Tongue (tissue), 2 donors: ENCODE measurements around the gene TSEN54. TPM values are rescaled to one million over a fixed set of nuclear protein-coding genes. Genes with fewer than 3 reads are reported as not detected.

Source experiments
- DNase-seq: peaks from one replicate; pipeline ENCODE4 v3.0.0-alpha.2; 2015
- total RNA-seq: library from RNA; depleted of rRNA; stranded (reverse); fragments of >200 nt; gene quantifications from one replicate; pipeline ENCODE4 v1.2.3, GENCODE V29; 2014

Gene TSEN54
- total RNA-seq, 1 donor from 2014 or later = 22.9 TPM

DNA sequence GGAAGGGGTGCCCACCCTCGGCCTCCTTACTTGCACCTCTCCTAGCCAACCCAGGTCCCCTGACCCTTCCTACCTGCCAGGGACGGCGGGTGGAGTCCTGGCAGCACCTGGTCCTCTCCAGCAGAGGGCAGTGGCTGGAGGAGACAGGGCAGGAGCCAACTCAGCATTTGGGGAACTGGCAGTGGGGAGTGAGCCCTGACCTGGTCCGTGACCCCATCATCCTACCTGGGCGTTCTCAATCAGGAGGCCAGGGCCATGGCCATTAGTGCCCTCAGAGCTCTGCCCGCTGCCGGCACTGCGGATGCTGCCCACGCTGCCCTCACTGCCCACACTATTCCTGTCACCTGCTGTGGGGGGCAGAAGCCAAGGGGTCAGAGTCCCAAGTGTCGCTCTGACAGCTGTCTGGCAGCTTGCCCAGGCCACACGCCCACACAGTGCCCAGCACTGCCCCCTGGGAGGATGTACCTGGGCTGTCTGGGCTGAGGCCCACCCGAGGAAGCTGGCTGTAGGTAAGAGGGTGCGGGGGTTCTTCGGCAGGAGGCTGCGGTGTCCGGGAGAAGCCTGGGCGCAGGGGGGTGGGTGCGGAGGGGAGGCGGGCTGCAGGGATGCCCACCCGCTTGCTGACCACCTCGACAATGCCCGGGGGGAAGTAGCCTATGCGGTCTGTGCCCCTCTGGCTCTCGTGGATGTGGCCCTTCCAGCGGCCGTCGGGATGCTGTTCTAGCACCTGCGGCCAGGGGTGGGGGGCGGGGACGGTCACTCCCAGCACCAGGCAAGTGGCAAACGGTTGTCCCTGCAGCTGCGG lies 11.8 kb upstream of the TSEN54 start:
- no peak for DNase-seq

DNA sequence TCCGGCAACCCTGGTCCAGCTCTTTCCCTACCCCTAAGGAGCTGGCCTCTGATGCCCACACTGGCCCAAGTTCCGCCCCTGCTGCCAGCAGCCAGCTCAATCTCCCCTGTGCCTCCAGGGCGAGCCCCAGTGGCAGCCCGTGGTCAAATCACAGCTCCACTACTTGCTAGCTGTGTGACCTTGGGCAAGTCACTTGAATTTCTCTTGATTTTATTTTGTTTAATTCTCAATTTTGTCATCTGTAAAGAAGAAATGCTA lies 11.2 kb upstream of the TSEN54 start:
- DNase-seq = no peak

DNA sequence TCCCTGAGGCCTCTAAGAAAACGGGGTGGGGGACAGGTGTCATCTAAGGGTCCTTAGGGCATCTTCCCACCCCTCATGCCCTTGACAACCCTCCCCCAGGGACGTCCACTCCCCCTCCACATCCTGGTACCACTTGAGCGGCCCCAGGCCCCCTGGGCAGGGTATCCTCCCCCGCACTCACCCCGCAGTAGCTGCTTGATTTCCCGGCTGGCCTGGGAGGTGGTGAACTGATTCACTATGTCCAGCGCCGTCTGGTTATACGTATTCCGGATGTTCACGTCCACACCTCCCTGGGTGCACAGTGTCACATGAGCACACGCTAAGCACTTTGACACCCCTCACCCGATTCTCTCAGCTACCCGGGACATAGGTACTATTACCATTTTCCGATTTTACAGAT lies 10.7 kb upstream of the TSEN54 start:
- DNase-seq = no peak

DNA sequence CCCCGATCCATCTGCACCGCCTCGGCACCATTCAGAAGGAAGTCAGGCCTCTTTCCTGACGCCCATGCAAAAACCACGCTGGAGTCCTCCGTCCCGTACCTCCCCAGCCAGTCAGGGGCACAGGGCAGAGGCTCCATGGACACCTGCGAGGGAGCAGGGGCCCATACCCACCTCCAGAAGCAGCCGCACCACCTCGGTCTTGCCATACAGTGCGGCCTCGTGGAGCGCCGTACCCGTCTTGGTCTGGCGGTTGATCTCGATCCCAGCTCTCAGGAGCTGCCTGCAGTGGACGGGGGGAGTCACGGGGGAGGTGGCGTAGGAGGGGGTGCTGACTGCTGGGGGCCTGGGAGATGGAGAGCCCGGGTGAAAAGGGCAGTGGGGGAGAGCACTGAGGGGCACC lies 10.2 kb upstream of the TSEN54 start:
- DNase-seq = no peak

DNA sequence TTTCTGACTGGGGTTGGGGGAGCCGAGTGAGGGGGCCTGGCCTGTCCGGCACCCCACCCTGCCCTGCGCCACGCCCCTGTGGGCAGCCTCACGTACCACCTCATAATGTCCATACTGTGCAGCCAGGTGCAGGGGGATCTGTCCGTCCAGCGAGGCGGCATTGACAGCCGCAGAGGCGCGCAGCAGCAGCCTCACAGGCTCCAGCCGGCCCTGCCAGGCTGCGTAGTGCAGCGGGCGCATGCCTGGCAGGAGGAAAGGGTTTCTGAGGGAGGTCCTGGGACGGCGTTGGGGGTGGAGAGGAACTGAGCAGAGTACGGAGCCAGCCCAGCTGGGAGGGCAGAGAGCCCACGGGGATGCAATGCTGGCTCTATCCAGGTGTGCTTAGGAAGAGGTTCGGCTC lies 9.4 kb upstream of the TSEN54 start:
- DNase-seq = no peak

DNA sequence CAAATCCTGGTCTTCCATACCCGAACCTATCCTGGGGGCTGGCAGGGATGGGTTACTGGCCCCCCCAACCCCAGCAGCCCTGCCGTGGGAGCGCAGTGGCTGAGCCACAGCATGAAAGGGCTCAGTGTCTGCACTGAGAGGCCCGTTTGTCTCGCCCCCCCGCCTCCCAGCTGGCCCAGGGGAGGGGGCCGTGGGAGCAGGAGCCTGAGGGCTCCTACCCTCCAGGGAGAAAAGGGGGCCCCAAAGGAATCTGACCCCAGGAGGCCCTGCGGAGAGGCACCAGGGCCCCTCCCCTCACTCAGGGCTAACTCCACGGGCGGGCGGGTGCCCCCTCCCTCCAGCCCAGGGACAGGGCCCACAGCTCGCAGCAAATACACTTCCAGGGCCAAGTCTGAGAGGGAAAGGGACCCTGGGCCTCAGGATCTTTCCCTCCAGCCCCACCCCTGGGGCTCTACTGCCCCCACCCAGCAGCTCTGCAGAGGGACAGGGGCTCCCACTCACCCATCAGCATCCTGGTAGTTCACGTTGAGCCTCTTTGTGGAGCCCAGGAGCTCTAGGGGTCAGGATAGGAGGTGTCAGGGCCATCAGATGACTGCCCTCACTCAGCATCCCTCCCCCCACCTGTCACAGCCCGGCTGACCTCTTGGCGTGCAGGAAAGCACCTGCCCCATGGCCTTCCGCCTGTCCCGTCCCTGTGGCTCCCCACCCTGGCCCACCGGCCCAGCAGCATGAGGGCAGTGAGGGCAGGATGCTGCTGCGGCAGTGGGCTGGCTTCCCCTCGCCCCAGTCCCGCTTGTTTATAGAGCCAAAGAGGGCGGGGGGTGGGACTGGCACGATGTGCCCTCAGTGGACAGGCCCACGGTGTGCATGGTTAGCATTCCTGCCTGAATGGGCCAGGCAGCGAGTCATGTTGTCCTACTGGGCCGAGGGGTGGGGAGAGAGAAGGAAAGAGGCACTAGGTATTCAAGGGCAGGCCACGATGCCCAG lies 8.3 kb upstream of the TSEN54 start:
- no peak for DNase-seq

DNA sequence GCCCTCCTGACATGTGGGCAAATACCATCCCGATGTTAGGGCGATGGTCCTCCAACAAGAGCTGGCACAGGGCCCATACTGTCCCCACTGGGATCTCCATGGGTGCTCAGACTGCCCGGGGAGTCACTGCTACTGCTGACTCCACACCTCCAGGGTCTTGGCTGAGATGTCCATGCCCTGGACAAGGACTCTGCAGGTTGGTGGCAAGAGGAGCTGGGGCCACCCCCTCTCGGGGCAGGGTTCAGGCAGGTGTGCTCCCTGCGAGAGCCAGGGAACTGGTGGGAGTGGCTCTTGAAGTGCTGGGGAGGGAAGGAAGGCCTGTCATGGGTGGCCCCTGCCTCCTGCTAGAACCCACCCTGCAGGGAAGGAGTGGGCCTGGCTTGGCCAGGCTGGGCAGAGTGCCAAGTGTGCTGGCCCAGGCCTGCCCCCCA lies 7.4 kb upstream of the TSEN54 start:
- DNase-seq = no peak

DNA sequence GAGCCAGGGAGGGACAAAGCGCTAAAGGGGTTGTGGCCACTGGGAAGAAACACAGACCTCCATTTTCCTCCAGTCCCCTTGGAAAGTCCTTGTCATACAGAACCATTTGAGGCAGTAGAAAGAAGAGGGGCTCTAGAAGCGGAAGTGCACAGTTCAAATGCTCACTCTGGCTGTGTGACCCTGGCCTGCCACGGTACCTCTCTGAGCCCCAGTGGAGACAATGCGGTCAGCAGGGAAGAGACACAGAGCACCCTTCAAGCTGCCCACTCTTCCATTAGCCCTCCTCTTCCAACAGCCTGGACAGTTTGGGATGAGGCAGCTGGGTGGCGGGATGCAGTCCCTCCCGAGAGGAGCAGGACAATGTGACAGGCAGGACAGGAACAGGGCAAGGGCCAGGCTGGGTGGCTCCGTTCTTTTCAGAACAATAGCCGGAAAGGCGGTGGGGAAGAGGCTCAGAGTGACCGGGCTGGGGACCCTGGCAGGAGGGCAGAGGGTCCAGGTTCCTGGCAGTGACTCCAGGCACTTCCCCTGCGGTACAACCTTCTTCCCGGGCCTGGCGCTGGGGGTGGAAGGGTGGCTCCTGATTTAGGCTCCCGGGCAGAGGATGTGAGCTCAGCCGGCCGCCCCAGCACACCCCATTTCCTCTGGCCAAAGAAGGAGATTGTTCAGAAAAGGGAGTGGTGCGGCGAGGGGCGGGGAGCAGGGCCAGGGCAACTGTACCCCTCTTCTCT lies 6.6 kb upstream of the TSEN54 start:
- no peak for DNase-seq

DNA sequence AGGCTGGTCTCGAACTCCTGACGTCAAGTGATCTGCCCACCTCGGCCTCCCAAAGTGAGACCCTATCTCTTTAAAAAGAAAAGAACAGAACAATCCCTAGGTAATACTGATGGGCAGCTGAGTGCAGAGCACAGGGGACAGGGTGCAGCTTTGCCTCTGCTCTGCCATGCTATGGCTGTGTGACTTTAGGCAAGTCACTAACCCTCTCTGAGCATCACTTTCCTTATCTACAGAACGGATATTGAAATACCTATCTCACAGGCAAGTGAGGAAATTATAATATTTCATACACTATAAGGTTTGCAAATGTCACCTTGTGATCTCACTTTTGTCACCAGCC lies 5.1 kb upstream of the TSEN54 start:
- no peak for DNase-seq

DNA sequence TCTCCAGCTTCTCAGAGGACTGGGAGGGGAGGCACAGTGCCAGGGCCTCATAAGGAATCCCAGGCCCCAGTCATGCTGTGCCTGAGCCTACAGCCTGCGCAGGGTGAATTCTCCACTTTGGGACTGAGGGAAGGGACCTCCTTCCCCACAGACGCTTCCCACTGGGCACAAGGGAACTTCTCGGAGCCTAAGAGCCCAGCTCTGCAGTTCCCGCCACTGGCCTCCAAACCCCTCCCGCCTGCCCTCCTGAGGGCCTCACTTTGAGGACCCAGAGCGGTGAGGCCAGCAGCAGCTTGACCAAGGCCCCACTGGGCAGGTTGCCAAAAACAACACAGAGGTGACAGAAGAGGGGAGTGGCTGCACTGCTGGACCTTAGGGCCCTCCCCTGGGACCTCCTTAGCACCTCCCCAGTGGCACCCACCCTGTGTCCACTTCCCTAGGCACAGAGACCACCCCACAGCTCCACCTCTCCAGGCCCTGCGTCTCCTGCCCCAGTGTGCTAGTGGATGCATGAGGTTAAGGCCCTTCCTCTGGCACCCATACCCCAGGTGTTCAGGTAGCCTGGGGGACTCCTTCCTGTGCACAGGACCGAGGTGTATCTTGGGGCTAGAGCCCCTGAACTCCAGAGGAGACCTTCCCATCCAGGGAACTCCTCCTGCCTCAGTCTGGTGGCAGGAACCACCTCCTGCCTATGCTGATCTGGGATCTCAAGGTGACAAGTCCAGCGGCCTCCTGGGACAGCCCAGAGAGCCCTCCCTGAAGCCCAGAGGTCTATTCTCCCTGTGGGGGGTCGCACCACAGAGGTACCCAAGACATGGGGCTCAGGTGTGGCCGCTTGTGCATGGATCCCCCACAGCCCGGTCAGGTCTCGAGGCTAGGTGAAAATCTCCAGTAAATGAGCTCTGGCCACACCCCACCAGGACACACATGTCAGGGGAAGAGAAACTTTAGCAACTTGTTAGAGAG lies 4.4 kb upstream of the TSEN54 start:
- no peak for DNase-seq

DNA sequence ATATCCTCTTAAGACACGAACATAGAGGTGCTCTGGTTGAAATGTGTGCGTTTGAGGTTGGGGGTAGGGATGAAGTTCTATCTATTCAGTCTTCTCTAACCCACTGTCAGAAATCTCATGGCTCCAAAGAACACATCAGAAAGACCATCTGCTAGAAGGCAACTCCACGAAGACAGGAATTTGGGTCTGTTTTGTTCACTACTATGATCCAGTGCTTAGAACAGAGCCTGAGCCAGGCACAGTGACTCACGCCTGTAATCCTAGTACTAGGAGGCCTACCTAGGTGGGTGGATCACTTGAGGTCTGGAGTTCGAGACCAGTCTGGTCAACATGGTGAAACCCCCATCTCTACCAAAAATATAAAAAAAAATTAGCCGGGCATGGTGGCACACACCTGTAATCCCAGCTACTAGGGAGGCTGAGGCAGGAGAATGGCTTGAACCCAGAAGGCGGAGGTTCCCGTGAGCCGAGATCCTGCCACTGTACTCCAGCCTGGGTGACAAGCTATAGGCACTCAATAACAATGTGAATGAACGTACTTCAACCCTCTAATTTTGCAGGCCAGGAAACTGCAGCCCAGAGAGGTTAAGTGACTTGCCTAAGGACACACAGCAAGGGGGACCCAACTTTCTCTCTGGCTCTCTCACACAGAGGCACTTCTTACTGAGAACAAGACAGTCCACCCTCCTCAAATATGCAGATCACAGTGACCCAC lies 3.2 kb upstream of the TSEN54 start:
- no peak for DNase-seq

DNA sequence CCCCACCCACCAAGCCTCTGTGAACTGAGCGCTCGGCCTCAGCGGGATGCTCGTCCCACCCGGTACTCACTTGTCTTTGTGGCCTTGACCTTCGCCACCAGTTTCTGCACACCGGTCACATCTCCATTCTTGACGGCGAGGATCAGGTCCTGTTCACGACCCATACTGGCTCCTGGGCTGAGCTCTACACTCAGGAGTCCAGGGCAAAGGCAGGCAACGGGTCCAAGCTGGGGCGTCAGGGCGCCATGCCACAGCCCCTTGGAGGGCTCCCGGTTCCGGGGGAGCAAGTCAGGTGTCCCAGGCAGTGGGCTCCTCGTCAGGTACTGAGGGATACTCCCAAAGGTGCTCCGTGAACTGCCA lies 2.7 kb upstream of the TSEN54 start:
- DNase-seq = no peak

DNA sequence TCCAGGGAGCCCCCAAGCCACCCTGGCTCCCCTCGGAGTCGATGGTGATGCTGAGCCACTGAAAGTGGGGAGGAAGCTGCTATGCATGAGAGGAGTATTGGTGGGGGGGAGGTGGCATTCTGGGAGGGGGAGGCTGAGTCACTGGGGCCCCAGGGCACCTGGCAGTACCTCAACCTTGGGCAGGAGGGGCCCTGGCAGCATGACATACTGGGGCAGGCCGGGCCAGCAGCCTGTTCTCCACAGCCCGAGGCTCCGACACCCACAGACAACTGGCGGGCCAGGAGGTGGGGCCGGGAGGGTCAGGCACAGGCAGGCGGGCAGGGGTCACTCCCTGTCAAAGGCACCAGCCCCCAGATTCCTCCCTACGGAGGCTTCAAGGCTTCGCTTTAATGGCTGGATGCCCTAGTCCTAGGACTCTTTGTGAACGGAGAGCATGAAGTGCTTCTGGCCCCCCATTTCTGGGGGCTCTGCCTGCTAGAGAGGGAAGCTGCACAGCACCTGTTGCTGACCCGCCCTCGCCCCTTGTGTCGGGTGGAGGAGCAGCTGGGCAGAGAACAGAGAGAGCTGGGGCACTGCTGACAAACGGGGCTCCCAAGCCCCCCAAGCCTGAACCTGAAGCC lies 1.9 kb upstream of the TSEN54 start:
- no peak for DNase-seq

DNA sequence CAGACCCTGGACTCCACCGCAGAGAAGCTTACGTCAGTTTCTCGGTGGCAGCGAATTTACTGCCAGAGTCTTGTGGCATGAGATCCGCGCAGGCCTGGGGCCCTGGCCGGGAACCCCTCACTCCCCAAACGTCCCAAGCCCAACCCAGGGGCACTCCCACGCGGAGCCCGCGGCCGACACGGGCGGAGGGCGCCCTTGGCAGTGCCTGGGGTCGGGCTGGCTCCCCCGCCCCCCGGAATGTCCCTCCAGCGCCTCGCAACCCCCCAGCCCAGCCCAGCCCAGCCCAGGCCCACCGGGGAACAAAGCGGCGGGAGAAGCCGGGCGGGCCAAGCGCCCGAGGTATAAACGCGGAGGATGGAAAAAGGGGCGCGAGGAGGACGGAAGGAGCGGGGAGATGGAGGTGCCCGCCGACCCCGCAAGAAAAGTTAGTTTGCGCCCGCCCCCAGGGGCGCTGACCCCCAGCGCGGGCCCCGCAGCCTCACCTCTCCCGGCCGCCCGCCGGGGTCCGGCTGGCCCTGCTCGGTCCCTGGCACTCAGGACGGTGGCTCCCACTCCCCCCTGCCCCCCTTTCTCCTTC lies 1.3 kb upstream of the TSEN54 start:
- DNase-seq = peak; percentile 62

DNA sequence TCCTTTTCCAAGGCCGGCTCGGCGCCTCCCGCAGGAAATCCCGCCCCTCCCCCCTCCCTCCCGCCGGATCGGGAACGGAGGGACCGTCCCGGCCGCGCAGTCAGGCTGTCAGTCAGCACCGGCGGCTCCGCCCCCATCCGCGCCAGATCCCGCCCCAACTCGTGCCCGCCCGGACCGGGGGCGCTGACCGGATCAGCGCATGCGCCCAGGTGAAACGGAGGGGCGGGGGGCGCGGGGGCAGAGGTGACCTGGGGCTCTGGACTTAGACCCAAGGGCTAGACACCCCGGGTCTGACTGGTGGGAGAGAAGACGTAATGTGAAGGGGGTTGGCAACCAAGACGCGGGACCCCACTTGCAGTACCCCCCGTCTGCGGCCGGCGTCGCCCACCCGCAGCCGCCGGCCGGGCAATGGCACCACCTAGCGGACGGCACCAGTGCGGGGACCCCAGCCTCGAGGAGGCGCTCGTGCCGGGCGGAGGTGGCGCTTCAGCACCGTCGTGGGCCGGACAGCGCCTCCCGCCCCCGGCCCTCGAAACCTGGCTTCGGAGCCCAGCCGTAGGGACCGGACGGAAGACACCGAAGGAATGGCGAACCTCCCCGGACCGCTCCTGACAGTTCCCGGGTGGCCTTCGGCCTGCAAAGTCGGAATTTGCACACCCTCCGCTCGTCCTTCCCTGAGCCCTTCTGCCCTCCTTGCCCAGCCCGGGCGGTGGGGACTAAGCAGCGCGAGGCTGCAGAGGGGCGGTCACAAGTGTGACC lies 653 bp upstream of the TSEN54 start, which contains the start of gene CASKIN2:
CASKIN2 (minus strand) TSS at position 42 of the 759 bp plus-strand sequence. CDS start 1,733 bp downstream, outside the sequence.
- peak; percentile 98 for DNase-seq

DNA sequence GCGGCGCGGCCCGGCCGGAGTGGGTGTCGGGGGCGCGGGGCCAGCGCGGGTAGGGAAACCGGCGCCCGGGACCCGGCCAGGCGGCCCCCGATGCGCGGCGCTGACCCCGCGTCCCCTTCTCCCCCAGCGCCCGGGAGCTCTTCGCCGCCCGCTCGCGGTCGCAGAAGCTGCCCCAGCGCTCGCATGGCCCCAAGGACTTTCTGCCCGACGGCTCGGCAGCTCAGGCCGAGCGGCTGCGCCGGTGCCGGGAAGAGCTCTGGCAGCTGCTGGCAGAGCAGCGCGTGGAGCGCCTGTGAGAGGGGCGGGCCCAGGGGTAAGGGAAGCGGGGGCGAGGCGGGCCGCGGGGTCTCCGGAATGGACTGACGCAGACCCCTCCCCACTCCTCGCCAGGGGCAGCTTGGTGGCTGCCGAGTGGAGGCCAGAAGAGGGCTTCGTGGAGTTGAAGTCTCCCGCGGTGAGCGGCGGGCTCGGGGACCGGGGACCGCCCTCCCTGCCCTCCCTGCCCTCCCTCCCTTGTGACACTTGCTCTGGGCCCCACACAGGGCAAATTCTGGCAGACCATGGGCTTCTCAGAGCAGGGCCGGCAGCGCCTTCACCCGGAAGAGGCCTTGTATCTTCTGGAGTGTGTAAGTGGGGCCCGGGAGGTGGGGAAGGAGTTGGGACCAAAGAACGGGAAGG lies 430 bp downstream of the TSEN54 start:
- DNase-seq = peak; percentile 59

DNA sequence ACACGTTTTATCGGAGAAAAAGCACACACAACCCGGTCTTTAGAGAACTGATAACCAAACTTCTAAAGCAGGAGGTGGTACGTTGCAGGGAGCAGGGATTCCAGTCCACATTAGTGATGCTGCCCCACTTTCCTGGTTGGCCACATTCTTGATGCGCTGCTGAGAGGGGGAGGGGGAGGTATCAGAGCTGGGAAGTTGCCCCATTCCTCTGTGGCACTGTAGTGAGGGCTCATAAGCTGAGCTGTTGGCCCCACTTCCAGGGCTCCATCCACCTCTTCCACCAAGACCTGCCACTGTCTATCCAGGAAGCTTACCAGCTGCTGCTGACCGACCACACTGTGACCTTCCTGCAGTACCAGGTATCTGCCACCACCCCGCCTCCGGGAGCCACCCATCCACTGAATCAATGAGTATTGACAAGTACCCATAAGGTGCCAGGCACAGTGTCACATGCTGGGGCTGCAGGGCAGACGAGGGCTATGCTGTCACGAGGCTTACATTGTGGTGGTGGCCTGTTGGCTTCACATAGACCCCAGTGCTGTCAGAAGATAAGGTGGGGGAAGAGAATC lies 1.1 kb downstream of the TSEN54 start:
- no peak for DNase-seq

DNA sequence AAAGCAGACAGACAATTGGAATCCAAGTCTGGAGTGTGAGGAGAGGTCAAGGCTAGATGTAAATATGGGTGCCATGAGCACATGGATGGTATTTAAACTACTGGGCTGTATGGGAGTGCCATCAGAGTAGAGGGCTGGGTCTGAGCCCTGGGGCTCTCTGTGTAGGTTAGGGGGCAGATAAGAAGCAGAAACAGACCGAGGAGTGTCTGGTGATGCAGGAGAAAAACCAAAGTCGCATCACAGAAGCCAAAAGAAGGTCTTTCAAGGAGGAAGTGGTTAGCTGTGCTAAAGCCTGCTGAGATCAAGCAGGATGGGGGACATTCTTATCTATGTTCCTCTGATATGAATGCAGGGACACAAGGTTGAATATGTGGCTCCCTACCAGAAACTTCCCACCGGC lies 1.9 kb downstream of the TSEN54 start:
- DNase-seq = no peak
